ENCODE results near the gene SPOCK2. TPM values are rescaled to one million over a fixed set of nuclear protein-coding genes. Genes with fewer than 3 reads are reported as not detected.

SPOCK2 gene
- total RNA-seq, 3 donors from 2014 or later: 3.9 to 4.5 (median 4.1) TPM

GRCh38 chr10:72072046-72072445 is 16.3 kb downstream of the SPOCK2 start:
- no peak for DNase-seq (ENCODE audit: low spot score in 2 of 2)
- no peak overlapping the region for H3K27ac ChIP-seq
- H3K36me3 ChIP-seq: no peaks in the 10 kb centered on the region
- H3K9me3 ChIP-seq: no peaks in the 10 kb centered on the region
- intact Hi-C loops (cut with DNase I; ENCODE audit: low total_unique reads): no loop called here
- no peak for TF ChIP-seq POLR2A (IDR thresholded peaks at IDR 0.05)
- TF ChIP-seq, protein P1, sequence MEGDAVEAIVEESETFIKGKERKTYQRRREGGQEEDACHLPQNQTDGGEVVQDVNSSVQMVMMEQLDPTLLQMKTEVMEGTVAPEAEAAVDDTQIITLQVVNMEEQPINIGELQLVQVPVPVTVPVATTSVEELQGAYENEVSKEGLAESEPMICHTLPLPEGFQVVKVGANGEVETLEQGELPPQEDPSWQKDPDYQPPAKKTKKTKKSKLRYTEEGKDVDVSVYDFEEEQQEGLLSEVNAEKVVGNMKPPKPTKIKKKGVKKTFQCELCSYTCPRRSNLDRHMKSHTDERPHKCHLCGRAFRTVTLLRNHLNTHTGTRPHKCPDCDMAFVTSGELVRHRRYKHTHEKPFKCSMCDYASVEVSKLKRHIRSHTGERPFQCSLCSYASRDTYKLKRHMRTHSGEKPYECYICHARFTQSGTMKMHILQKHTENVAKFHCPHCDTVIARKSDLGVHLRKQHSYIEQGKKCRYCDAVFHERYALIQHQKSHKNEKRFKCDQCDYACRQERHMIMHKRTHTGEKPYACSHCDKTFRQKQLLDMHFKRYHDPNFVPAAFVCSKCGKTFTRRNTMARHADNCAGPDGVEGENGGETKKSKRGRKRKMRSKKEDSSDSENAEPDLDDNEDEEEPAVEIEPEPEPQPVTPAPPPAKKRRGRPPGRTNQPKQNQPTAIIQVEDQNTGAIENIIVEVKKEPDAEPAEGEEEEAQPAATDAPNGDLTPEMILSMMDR (IDR thresholded peaks at IDR 0.05): no peak
- TF ChIP-seq POLR2AphosphoS5 (IDR thresholded peaks at IDR 0.05): no peak
- H3K4me3 ChIP-seq: no peak overlapping the region
- H3K4me1 ChIP-seq: no peaks in the 10 kb centered on the region
- H3K27me3 ChIP-seq: no peaks in the 10 kb centered on the region

DNA sequence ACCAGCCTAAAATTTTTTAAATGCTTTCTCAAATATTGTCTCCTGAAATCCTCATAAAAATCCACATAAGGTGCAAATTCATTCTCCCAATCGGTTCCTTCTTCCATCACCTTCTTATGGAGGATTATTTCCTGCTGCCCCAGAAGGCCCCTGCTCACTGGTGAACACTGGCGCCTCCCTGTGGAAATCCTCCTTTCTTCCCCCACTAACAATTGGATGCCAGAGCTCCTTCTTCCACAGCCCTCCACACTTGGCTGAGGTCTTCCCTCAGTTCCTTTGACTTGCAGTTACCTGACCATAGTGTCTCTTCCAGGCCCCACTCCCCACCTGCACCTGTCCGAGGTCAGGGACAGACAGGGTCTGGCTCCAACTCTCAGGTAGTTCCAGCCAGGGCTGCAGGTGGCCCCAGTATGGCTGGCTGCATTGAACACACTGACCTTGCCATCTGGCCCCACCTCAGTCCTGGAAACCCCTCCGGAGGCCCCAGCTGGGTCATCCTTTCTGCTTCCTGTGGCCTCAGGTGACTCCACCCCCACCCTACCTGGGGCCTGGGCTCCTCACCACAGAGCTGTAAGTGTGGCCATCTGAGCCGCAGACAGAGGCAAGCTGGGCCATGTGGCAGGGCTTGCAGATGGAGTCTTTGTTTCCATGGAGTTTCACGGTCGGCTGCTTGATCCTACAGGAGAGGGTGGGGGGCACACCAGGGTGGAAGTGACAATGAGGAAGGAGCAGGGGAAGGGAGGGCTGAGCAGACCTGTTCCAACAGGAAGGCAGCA is 18.4 kb downstream of the SPOCK2 start:
- H3K27ac ChIP-seq: no peak overlapping the region
- no peaks in the 10 kb centered on the region for H3K4me1 ChIP-seq
- no peaks in the 10 kb centered on the region for H3K9me3 ChIP-seq
- H3K36me3 ChIP-seq: no peaks in the 10 kb centered on the region
- DNase-seq (ENCODE audit: low spot score in 2 of 2): no peak
- TF ChIP-seq POLR2A (IDR thresholded peaks at IDR 0.05) (no peak), POLR2AphosphoS5 (IDR thresholded peaks at IDR 0.05) (no peak)
- TF ChIP-seq, protein P1 (IDR thresholded peaks at IDR 0.05): no peak
- no peak overlapping the region for H3K4me3 ChIP-seq
- intact Hi-C loops (cut with DNase I; ENCODE audit: low total_unique reads): no loop called here
- H3K27me3 ChIP-seq: no peaks in the 10 kb centered on the region

- H3K27me3 ChIP-seq: no peaks in the 10 kb centered on the region
- no peak overlapping the region for H3K4me3 ChIP-seq
- no peaks in the 10 kb centered on the region for H3K9me3 ChIP-seq
- H3K4me1 ChIP-seq: no peaks in the 10 kb centered on the region
- no peaks in the 10 kb centered on the region for H3K36me3 ChIP-seq
- no peak overlapping the region for H3K27ac ChIP-seq
- TF ChIP-seq POLR2AphosphoS5 (IDR thresholded peaks at IDR 0.05): no peak
- no peak for DNase-seq (ENCODE audit: low spot score in 2 of 2)
- intact Hi-C loops (cut with DNase I; ENCODE audit: low total_unique reads): no loop called here
These were observed 19.4 kb downstream of the SPOCK2 start for GRCh38 chr10:72068901-72069446.

- no peaks in the 10 kb centered on the region for H3K36me3 ChIP-seq
- H3K4me1 ChIP-seq: no peaks in the 10 kb centered on the region
- H3K27ac ChIP-seq: no peak overlapping the region
- intact Hi-C loops (cut with DNase I; ENCODE audit: low total_unique reads): no loop called here
- no peak overlapping the region for H3K4me3 ChIP-seq
- no peak for DNase-seq (ENCODE audit: low spot score in 2 of 2)
- H3K27me3 ChIP-seq: no peaks in the 10 kb centered on the region
- no peaks in the 10 kb centered on the region for H3K9me3 ChIP-seq
- no peak for TF ChIP-seq POLR2A (IDR thresholded peaks at IDR 0.05)
- no peak for TF ChIP-seq POLR2AphosphoS5 (IDR thresholded peaks at IDR 0.05)
- TF ChIP-seq, protein P1 (IDR thresholded peaks at IDR 0.05): no peak
These were observed 20.1 kb downstream of the SPOCK2 start for GRCh38 chr10:72068126-72068765.

DNA sequence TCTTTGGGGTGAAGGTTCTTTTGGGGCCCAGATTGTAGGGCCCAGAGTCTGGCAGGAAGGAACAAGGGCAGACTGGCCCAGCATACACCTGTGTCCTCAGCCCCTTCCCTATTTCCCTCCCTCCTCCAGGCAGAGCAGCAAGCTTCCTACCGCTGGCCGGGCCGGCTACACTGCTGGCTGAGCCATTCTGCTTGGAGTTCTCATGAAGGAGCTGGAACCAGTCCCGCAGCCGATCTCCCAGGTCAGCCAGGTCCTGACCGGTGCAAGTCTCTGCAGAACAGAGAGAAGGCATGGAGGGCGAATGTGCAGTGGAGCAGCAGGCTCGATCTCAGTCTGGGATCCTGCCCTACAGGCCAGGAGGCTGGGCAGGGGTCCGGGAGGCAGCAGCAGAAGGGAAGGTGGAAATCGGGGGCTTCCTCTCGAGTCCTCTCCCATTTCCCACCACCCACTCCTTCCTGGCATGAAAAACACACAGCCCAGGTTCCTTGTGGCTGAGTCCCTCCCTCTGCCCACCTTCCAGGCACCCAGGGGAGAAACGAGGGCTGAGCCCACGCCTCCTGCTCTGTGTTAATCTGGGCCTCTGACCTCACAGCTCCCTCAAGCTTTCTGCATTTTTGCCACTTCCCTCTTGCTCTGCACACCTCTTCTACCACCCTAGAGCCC is 20.8 kb downstream of the SPOCK2 start:
- no peaks in the 10 kb centered on the region for H3K4me1 ChIP-seq
- intact Hi-C loops (cut with DNase I; ENCODE audit: low total_unique reads): no loop called here
- no peaks in the 10 kb centered on the region for H3K36me3 ChIP-seq
- H3K4me3 ChIP-seq: no peak overlapping the region
- H3K9me3 ChIP-seq: no peaks in the 10 kb centered on the region
- DNase-seq (ENCODE audit: low spot score in 2 of 2): no peak
- no peaks in the 10 kb centered on the region for H3K27me3 ChIP-seq
- TF ChIP-seq, protein P1 (IDR thresholded peaks at IDR 0.05): no peak
- TF ChIP-seq POLR2AphosphoS5 (IDR thresholded peaks at IDR 0.05) (no peak), POLR2A (IDR thresholded peaks at IDR 0.05) (no peak)
- H3K27ac ChIP-seq: no peak overlapping the region
